Subcutaneous adipose tissue (tissue), 4 donors: Measurements from ENCODE around the gene STAM. TPM values are rescaled to one million over a fixed set of nuclear protein-coding genes. Genes with fewer than 3 reads are reported as not detected.

ENCODE experiments used
- total RNA-seq, 4 donors: library from RNA; depleted of rRNA; stranded (reverse); fragments of >200 nt; gene quantifications; one replicate each; pipeline ENCODE4 v1.1.0, GENCODE V29; 2016
- TF ChIP-seq, protein P1 (sequence below): fragments of 450-650 bp; IDR thresholded peaks from one replicate; pipeline ENCODE4 v1.5.1; 2016; ENCODE audit warnings: low read depth, mild to moderate bottlenecking, control low read depth, antibody characterized with exemption, moderate library complexity

STAM gene
- total RNA-seq, 4 donors from 2014 or later, result 14.5 to 28.8 (median 25.6) TPM

DNA sequence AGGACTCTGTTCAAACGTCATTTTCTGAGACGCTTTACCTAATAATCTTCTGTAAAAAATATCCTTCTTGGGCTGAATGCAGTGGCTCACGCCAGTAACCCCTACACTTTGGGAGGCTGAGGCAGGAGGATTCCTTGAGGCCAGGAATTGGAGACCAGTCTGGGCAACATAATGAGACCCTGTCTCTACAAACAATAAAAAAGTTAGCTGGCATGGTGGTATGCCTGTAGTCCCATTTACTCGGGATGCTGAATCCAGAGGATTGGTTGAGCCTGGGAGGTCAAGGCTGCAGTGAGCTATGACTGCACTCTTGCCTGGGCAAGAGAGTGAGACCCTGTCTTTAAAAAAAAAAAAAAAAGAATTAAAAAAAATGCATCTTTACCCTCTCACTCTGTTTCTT, 5.1 kb downstream of the STAM start:
- TF ChIP-seq, protein P1, sequence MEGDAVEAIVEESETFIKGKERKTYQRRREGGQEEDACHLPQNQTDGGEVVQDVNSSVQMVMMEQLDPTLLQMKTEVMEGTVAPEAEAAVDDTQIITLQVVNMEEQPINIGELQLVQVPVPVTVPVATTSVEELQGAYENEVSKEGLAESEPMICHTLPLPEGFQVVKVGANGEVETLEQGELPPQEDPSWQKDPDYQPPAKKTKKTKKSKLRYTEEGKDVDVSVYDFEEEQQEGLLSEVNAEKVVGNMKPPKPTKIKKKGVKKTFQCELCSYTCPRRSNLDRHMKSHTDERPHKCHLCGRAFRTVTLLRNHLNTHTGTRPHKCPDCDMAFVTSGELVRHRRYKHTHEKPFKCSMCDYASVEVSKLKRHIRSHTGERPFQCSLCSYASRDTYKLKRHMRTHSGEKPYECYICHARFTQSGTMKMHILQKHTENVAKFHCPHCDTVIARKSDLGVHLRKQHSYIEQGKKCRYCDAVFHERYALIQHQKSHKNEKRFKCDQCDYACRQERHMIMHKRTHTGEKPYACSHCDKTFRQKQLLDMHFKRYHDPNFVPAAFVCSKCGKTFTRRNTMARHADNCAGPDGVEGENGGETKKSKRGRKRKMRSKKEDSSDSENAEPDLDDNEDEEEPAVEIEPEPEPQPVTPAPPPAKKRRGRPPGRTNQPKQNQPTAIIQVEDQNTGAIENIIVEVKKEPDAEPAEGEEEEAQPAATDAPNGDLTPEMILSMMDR, result no peak

DNA sequence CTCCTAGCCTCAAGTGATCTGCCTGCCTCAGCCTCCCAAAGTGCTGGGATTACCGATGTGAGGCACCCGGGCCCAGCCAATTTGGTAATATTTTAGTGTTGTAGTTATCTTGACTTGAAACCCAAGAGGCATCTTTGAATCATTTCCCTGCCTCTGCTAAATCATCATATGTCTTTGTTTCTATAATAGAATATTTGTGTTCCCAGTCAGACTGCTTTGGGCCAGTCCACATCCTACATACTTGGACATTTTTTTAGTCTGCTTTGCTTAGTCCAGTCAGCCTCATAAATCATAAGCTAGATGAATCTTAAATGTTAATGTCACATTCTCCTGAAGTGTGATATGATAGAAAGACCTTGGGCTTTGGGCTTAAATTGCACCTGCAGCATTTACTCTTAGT, 5.9 kb downstream of the STAM start:
- TF ChIP-seq, protein P1, result no peak

DNA sequence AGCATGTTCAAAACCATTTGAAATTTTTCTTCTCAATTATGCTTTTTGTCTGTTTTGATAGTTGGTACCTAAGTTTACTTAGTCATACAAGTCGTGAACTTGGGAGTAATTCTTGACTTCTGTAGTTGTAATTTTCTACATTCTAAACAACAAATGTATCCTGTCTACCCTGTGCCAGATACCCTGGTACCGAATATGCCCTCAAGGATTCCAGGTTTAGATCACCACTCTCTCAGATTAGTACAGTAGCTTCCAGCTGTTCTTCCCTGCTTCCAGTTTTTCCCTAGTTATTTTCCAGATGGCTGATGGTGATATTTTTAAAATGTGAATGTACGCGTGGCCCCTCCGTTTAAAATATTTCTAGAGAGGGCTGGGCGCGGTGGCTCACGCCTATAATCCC, 6.5 kb downstream of the STAM start:
- TF ChIP-seq, protein P1, result no peak

DNA sequence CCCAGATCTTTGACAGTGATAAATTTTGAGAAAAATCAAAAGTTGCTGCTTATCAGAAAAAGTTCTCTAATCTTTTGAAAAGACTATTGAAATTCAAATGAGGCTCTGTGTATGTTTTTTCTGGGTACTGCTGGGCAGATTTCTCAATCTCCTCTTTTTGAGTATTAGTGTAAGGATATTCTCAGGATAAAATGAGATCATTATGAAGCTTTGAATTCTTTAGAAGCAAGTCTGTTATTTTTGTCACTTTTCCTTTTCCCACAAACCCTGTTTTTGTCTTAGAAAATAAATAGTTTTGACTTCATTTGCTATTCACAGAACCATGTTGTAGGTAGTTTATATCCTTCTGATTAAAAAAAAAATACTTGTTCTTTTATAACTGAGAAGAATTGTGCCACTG, 7.9 kb downstream of the STAM start:
- TF ChIP-seq, protein P1, result no peak

DNA sequence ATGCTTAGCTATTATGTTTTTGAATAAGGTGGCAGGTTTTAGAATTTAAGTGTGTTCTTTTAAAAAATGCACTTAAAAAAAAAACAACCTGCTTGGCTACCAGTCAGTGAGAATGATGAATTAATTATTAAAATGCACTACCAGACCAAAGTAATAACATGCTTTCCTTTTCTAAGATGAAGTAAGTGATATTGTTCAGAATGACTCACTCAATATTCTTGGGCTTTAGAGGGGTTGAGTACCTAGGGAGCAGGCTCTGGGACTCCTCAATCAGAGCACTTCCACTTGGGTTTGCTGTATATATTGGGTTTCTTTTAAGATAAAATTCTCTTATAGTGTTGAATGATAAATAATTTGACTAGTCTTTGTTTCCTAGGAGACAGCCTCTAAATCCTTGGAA, 8.6 kb downstream of the STAM start:
- TF ChIP-seq, protein P1, result no peak

DNA sequence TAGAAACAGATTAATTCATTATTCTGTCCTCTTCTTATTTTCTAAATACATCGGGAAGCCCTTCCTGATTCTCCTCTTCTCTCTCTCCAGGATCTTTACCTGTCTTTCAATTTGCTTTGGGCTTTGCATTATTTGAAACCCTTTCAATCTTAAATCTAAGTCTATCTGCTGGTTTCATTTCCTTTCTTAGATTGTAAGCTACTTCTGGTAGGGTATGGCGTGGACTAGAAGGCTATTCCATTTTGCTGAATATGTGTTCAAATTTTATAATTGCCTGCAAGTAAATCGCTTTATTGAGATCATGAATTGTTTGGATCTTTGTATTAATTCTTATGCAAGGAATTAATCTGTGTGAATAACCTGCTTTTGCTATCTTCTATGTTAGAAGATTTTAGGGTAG, 11.1 kb downstream of the STAM start:
- TF ChIP-seq, protein P1, result no peak

DNA sequence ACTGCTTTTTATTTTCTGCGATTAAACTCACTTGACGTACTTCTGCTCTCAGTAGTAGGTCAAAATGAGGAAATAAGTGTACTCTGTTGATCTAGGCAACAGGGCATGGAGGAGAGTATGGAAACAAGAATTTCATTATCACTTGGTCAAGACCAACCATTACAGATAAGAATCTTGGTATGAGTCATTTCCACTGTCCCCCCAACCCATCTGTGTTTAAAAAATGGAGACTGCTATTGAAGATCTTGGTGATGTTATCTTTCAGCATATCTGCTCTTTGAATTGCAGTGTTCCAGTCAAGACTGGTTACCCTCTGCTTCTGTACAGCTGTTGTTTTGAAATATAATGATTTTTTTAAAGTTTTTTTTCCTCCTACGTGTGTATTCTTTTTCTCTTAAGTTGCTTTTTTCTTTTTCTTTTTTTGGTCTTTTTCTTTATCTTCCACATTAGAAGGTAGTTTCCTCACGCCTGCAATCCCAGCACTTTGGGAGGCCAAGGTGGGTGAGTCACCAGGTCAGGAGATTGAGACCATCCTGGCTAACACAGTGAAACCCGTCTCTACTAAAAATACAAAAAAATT, 11.7 kb downstream of the STAM start:
- TF ChIP-seq, protein P1, result no peak
